ENCODE data around the gene SNN. TPM values are rescaled to one million over a fixed set of nuclear protein-coding genes. Genes with fewer than 3 reads are reported as not detected.

Gene SNN
- total RNA-seq, 1 donor from 2014 or later, result 27.6 TPM

- FAIRE-seq (no peak), DNase-seq (ENCODE audit: low read depth) (no peak)
- Histone ChIP-seq H3K4me3 (ENCODE audit: low read depth, low read length) (no peak overlapping the region), H3K27me3 (ENCODE audit: control insufficient read depth, insufficient read depth, low read length) (no peaks in the 10 kb centered on the region), H3K36me3 (ENCODE audit: control insufficient read depth, insufficient read depth, low read length) (peaks cover 16% of the 10 kb centered on the region)
- no peak for TF ChIP-seq CTCF (IDR thresholded peaks at IDR 0.05; ENCODE audit: insufficient read depth, low read length, severe bottlenecking)
Observed at GRCh38 chr16:11692171-11692570, 23.9 kb downstream of the SNN start.

- H3K36me3 ChIP-seq (ENCODE audit: control insufficient read depth, insufficient read depth, low read length), result peaks cover 16% of the 10 kb centered on the region
- H3K27me3 ChIP-seq (ENCODE audit: control insufficient read depth, insufficient read depth, low read length), result no peaks in the 10 kb centered on the region
- TF ChIP-seq CTCF (IDR thresholded peaks at IDR 0.05; ENCODE audit: insufficient read depth, low read length, severe bottlenecking), result no peak
- DNase-seq (ENCODE audit: low read depth), result no peak
- no peak for FAIRE-seq
- no peak overlapping the region for H3K4me3 ChIP-seq (ENCODE audit: low read depth, low read length)
Observed at GRCh38 chr16:11692651-11693050, 24.4 kb downstream of the SNN start.

- no peak overlapping the region for H3K4me3 ChIP-seq (ENCODE audit: low read depth, low read length)
- no peak for TF ChIP-seq CTCF (IDR thresholded peaks at IDR 0.05; ENCODE audit: insufficient read depth, low read length, severe bottlenecking)
- DNase-seq (ENCODE audit: low read depth) (no peak), FAIRE-seq (no peak)
- peaks cover 26% of the 10 kb centered on the region for H3K36me3 ChIP-seq (ENCODE audit: control insufficient read depth, insufficient read depth, low read length)
- H3K27me3 ChIP-seq (ENCODE audit: control insufficient read depth, insufficient read depth, low read length), result no peaks in the 10 kb centered on the region
Observed at GRCh38 chr16:11696266-11697012, 28.2 kb downstream of the SNN start.

- DNase-seq (ENCODE audit: low read depth) (no peak), FAIRE-seq (no peak)
- H3K4me3 ChIP-seq (ENCODE audit: low read depth, low read length), result no peak overlapping the region
- TF ChIP-seq CTCF (IDR thresholded peaks at IDR 0.05; ENCODE audit: insufficient read depth, low read length, severe bottlenecking), result no peak
- no peaks in the 10 kb centered on the region for H3K27me3 ChIP-seq (ENCODE audit: control insufficient read depth, insufficient read depth, low read length)
- H3K36me3 ChIP-seq (ENCODE audit: control insufficient read depth, insufficient read depth, low read length), result peaks cover 22% of the 10 kb centered on the region
Observed at GRCh38 chr16:11697319-11697718, 29.1 kb downstream of the SNN start.

GRCh38 chr16:11698271-11698689 is 30.0 kb downstream of the SNN start:
- Histone ChIP-seq H3K36me3 (ENCODE audit: control insufficient read depth, insufficient read depth, low read length) (peaks cover 21% of the 10 kb centered on the region), H3K4me3 (ENCODE audit: low read depth, low read length) (no peak overlapping the region), H3K27me3 (ENCODE audit: control insufficient read depth, insufficient read depth, low read length) (no peaks in the 10 kb centered on the region)
- peak; percentile 72 for DNase-seq (ENCODE audit: low read depth)
- FAIRE-seq, result no peak
- peak; percentile 10 for TF ChIP-seq CTCF (IDR thresholded peaks at IDR 0.05; ENCODE audit: insufficient read depth, low read length, severe bottlenecking)
